Stimulated activated CD8-positive, alpha-beta memory T cell treated with anti-CD3 and anti-CD28 coated beads, Interleukin-4, amount 100 ng/mL, for 4 hours (primary cell): ENCODE measurements around the gene DEDD2.
"Not testable (repeated sequence)": the region's sequence is repeated elsewhere in the genome, so short reads cannot be mapped to it uniquely, and the experiment has no call there.

Experiments
- DNase-seq, 2 donors: peaks; one replicate each; pipeline ENCODE4 v3.0.0-alpha.2; 2020; ENCODE audit warnings: low read depth in 2 of 2, low spot score in 1 of 2

The DEDD2 gene, protein sequence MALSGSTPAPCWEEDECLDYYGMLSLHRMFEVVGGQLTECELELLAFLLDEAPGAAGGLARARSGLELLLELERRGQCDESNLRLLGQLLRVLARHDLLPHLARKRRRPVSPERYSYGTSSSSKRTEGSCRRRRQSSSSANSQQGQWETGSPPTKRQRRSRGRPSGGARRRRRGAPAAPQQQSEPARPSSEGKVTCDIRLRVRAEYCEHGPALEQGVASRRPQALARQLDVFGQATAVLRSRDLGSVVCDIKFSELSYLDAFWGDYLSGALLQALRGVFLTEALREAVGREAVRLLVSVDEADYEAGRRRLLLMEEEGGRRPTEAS

GRCh38 chr19:42217520-42218437 is at the start of gene DEDD2:
DEDD2 (minus strand) TSS chr19:42217677; CDS start chr19:42217007, 670 bp downstream.
- peak; percentile 98 to 99 for DNase-seq

DNA sequence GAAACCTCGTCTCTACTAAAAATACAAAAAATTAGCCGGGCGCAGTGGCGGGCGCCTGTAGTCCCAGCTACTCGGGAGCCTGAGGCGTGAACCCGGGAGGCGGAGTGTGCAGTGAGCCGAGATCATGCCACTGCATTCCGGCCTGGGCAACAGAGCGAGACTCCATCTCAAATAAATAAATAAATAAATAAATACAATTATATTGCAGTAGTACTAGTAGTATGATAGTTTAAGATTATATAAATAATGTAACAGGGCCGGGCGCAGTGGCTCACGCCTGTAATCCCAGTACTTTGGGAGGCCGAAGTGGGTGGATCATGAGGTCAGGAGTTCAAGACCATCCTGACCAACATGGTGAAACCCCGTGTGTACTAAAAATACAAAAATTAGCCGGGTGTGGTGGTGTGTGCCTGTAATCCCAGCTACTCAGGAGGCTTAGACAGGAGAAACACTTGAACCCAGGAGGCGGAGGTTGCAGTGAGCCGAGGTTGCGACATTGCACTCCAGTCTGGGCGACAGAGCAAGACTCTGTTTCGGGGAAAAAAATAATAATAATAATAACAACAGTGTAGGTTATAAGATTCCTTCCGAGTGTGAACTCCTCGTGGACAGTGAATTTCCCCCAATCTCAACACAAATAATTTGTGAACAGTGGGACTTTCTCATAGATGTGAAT is 49.6 kb upstream of the DEDD2 start:
- DNase-seq: not testable (repeated sequence)

GRCh38 chr19:42266105-42266504 is 48.6 kb upstream of the DEDD2 start:
- DNase-seq: not testable (repeated sequence)

- no peak for DNase-seq
These were observed 44.3 kb upstream of the DEDD2 start for GRCh38 chr19:42261763-42262162.

- DNase-seq: not testable (repeated sequence)
These were observed 40.4 kb upstream of the DEDD2 start for GRCh38 chr19:42257842-42258241.

DNA sequence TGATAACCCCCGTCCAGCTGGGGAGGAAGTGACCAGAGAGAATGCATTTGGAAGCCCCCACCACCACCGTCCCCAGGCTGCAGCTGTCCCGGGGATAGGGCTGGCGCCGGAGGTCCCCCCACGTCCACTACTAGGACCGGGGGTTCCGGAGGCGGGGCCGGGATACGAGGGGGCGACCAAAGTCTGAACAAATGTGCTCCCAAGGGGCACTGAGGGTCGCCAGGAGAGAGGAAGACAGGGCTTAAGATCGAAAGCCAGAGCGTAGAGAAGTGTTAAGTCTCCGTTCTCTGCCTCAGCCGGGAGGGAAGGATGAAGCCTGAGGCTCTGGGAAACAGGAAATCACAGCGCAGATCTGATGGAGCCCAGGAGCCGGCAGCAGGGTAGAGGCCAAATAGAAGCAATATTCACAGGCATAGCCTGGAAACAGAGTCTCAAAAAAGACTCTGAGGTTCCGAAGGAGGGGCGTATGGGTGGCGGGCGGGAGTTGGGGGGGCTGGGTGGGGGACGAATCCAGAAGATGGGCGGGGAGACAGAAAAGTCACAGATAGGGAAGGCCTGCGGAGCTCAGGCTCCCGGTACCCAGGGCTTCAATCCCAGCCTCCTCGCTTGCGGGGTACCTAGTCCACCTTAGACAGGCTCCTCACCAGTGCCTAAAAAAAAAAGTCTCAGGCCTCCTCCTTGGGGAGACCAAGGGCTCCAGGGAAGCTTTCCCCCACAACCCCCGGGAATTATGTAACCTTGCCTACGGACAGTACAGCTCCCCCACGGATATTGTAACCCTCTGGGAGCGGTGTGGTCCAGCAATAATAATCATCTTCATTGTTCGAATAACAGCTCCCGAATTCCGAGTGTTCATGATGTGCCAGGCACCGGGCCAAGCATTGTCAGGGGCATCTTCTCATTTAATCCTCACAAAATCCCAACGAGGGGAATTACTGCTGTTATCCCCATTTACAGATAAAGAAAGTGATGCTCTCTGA is 38.6 kb upstream of the DEDD2 start:
- no peak for DNase-seq

- DNase-seq: peak; percentile 82 to 86
These were observed 37.6 kb upstream of the DEDD2 start, which contains the start of gene ERF for GRCh38 chr19:42254850-42255765. ERF (minus strand) TSS chr19:42255128; CDS start chr19:42254999, 129 bp downstream.

GRCh38 chr19:42254089-42254849 is 36.8 kb upstream of the DEDD2 start:
- DNase-seq: peak; percentile 51 to 65

DNA sequence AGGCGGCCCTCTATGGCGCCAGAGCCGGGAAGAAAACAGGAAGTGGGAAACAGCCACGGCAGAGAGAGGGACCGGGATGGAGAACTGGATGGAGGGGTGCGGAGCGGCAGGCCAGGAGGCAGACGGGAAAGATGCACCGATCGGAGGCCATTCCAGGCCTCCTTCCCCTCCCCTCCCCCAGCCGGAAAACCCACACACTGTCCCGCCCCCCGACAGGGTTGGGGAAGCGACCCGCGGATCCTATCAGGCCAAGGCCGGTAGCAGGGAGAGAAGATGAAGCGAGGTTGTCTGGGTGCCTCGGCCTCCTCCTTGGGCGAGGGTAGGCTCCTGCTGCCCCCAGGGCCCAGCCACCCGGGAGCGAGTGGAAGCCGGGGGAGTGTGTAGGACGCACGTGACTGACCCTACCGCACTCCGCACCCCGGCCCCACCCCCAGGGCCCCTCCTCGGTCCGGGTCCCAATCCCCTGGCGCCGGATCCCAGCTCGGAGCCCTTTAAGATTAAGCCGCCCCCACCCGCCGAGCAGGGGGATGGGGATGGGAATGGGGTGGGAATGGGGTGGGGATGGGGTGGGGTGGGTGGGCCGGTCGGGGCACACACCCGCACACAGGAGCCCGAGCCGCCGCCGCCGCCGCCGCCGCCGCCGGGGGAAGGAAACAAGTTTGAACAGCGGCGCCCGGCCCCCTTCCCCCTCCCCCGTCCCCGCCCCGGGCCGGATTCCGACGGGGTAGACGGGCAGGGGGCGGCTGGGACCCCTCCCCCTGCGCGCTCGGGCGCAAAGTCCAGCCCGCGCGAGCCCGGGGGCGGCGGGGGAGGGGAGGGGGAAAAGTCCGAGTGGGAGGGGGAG is 36.0 kb upstream of the DEDD2 start:
- DNase-seq: peak; percentile 22 to 32

DNA sequence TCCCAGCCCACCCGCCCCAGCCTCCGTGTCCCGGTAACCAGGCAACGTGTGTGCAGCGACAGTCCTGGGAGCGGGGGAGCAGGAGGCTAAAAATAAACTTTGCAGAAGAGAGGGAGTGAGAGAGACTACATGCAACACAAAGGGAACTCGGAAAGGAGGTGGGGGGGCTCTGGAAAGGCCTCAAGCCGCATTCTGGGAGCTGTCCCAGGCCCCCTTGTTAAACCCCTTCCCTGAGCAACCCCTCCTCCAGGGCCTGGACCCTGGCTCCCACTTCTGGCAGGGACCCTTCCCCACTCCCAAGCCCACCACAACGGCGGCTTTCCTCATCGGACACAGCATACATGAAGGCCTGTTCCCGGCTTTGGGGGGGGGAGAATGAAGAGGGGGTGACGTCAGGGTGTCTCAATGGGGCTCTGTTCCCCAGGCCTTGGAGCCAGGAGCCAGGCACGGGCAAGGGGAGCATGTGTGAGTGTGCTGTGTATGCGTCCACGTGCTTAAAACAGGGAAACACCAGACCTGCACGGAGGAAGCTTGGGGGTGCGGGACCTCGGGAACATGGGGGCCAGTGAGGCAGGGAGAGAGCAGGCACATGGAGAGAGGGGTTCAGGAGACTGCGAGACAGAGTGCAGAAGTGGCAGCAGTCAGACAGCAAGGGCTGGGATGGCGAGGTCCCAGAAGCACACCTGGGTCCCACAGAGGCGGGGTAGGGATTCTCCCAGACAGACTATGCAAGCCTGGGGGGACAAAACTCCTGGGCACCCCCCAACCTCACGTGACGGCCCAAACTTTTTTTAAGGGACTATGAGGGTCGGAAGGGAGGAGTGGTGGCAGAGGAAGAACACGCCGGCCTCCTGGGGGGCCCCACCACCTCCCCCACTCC is 35.1 kb upstream of the DEDD2 start:
- DNase-seq: no peak

DNA sequence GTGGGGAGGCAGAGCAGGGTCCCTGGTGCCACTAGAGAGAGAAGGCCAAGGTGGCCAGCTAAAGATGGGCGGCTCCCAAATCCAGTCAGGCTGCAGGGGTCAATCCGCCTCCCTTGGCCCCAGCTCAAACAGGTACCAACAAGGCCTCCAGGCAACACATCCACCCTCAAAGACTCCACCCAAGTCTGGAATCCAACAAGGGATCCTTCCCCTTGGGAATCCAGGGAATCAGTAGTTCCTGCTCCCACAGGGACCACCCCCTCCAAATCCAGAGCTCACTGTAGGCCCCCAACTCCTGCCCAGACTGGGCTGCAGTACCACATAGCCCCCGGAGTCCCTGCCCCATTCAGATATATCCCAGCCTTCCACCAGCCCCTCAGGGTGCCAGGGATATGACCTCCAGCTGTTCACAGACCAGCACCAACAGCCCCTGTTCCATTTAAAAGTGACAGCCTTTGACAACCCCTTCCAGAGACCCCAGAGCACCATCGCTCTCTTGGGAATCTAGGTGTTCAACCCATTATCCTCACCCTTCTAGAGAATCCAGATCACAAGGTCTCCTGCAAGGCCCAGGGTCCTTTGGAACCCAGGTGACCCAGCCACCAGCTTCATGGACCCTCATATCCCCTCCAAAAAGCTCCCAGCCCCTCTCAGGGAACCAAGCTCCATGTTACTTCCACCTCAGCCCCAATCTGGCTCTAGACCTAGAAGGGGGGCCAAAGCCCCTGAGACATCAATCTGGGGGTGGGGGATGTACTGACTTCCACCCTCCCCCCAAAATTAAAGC is 34.3 kb upstream of the DEDD2 start:
- no peak for DNase-seq

- DNase-seq: no peak
These were observed 33.4 kb upstream of the DEDD2 start for GRCh38 chr19:42250666-42251531.

- no peak for DNase-seq
These were observed 32.7 kb upstream of the DEDD2 start for GRCh38 chr19:42250183-42250665.

- no peak for DNase-seq
These were observed 32.3 kb upstream of the DEDD2 start for GRCh38 chr19:42249769-42250168.
